H1 (cell line): ENCODE data around the gene ISG15. TPM values are rescaled to one million over a fixed set of nuclear protein-coding genes. Genes with fewer than 3 reads are reported as not detected.

Source experiments
- CBX5 ChIP-seq: fragments of 300-800, 300-1000 bp; sonication (generic); IDR thresholded peaks from 2 replicates; pipeline ENCODE4 v1.7.1; 2016; ENCODE audit warnings: antibody characterized with exemption, low read length, low read depth
- CBX8 ChIP-seq: fragments of 300-800, 300-1000 bp; sonication (generic); IDR thresholded peaks from 2 replicates; pipeline ENCODE4 v1.7.1; 2016; ENCODE audit warnings: low read depth, low read length, borderline replicate concordance
- GTF2F1 ChIP-seq: IDR thresholded peaks from 2 replicates; pipeline ENCODE4 v1.6.1; 2012; ENCODE audit warnings: low read depth, low read length, improper control_type of control experiment, borderline replicate concordance
- POLR2AphosphoS5 ChIP-seq: IDR thresholded peaks from 2 replicates; pipeline ENCODE4 v1.6.1; 2011; ENCODE audit warnings: low read depth, low read length
- polyA plus RNA-seq, 7 experiments: library from polyadenylated mRNA; depleted of rRNA in 3 of 7; stranded (reverse) in 5 of 7; unstranded in 2 of 7; fragments of >200 nt in 5 of 7; fragments of 200-250 nt in 2 of 7; gene quantifications; 1 replicate in 5 of 7; 2 replicates in 1 of 7; 4 replicates in 1 of 7; pipeline versions ENCODE4 v1.2.1 to v1.2.3, GENCODE V29; 2011 to 2013; ENCODE audit warnings: missing spikeins in 2 of 7, mixed read lengths in 2 of 7
- total RNA-seq: library from RNA; stranded (reverse); fragmentation: NEBNext Ultra II Directional; extraction: Animal tissue kit (Norgen Biotek cat#: 25700); gene quantifications from 2 replicates; pipeline ENCODE4 v1.2.1, GENCODE V29; 2021
- TF ChIP-seq, protein P1 (sequence below): IDR thresholded peaks from 2 replicates; pipeline ENCODE4 v1.6.1; 2011; ENCODE audit warnings: low read depth, mild to moderate bottlenecking, low read length; ENCODE audit not compliant: insufficient read depth

ISG15 gene
- total and polyA plus RNA-seq, 2 of the 8 experiments (the other 6 are each of a cell fraction or from before 2014, with no cell fraction given): 29.3 to 121 TPM

DNA sequence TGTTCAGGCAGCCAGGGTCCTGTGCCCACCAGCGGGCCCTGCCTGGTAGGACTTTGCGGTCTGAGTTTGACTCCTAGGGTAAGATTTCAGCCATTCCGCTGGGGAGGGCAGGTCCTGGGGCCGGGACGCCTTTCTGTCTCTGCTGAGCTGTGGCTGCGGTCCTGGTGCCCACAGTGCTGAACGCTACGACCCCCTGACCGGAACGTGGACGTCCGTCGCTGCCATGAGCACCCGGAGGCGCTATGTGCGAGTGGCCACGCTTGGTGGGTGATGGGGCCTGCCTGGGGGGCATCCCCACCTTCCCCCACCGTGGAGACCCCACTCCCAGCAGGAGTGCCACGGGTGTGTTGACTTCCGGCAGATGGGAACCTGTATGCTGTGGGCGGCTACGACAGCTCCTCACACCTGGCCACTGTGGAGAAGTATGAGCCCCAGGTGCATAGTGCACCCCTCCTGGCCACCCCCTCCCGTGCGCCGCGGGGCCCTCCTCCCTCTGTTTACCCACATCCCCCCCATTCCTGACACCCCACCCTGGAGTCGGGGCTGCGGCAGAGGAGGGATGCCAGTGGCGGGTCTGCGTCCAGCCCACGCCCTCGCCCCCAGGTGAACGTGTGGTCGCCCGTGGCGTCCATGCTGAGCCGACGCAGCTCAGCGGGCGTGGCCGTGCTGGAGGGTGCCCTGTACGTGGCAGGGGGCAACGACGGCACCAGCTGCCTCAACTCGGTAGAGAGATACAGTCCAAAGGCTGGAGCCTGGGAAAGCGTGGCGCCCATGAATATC lies 49.4 kb upstream of the ISG15 start (continued):
- TF ChIP-seq GTF2F1 (no peak), POLR2AphosphoS5 (no peak), CBX8 (no peak), CBX5 (no peak)
- TF ChIP-seq, protein P1, sequence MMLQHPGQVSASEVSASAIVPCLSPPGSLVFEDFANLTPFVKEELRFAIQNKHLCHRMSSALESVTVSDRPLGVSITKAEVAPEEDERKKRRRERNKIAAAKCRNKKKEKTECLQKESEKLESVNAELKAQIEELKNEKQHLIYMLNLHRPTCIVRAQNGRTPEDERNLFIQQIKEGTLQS: no peak
